Nephron (organoid): Measurements from ENCODE around the gene TGFA.

Experiments
- H3K27ac Mint-ChIP-seq, 3 experiments: 2 replicates each; pipeline ENCODE4 v1.8.0; 2020; ENCODE audit warnings: mixed read lengths in 3 of 3, mild to moderate bottlenecking in 2 of 3, moderate library complexity in 1 of 3
- H3K27me3 Mint-ChIP-seq: 2 replicates; pipeline ENCODE4 v1.8.0; 2021; ENCODE audit warnings: low read depth, mild to moderate bottlenecking, moderate library complexity, mixed read lengths
- H3K36me3 Mint-ChIP-seq: 2 replicates; pipeline ENCODE4 v1.8.0; 2020; ENCODE audit warnings: low read depth, mixed read lengths
- H3K4me1 Mint-ChIP-seq: 2 replicates; pipeline ENCODE4 v1.8.0; 2020; ENCODE audit warnings: mixed read lengths
- H3K4me3 Mint-ChIP-seq, 3 experiments: 2 replicates each; pipeline ENCODE4 v1.8.0; 2020; ENCODE audit warnings: mild to moderate bottlenecking in 3 of 3, mixed read lengths in 3 of 3, moderate library complexity in 2 of 3
- H3K9me3 Mint-ChIP-seq: 2 replicates; pipeline ENCODE4 v1.8.0; 2020; ENCODE audit warnings: mixed read lengths
- CTCF ChIP-seq, 3 experiments: fragments of 200-600 bp; sonication (generic); IDR thresholded peaks; one replicate each; pipeline ENCODE4 v1.5.0; 2021; ENCODE audit warnings: antibody characterized with exemption in 3 of 3; ENCODE audit not compliant: unreplicated experiment in 3 of 3

The TGFA gene

DNA sequence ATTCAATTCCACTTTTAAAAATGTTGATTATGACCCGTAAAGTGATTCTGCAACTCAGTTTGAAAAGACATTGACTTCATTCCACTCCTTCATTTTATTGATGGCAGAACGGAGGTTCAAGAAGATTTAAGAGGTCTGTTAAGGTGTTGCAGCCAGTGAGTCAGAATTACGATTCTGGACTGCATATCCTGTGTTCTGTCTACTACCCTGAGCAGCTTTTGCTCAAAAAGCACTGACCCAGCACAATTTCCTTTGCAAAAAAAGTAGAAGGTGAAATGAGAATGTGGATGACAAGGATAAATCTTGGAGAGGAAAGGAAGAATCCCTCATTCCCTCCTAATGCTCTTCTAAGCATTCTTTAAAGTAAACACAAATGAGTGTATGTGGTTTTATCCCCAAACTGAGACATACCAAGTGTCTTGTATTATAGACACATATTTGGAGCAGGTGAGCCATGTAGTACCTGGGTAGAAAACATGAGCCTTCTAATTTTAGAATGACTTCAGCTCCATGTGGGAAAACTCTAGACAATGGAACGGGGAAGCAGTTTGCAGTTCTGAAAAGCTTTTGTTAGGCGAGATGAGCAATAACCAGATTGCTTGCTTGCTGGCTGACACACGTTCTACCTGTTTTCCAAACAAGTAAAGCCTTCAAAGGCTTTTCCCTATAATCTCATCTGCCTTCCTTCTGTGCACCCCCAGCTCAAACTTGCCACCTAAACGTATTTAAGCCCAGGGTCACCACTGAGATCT, 44.7 kb downstream of the TGFA start:
- Mint-ChIP-seq H3K36me3 (no peaks in the 10 kb centered on the region), H3K27me3 (peaks cover 30% of the 10 kb centered on the region), H3K9me3 (no peaks in the 10 kb centered on the region), H3K4me3 (no peak overlapping the region), H3K4me1 (peaks cover 8% of the 10 kb centered on the region), H3K27ac (no peak overlapping the region)
- TF ChIP-seq CTCF (IDR thresholded peaks at IDR 0.05; ENCODE audit: unreplicated experiment in 3 of 3): no peak

DNA sequence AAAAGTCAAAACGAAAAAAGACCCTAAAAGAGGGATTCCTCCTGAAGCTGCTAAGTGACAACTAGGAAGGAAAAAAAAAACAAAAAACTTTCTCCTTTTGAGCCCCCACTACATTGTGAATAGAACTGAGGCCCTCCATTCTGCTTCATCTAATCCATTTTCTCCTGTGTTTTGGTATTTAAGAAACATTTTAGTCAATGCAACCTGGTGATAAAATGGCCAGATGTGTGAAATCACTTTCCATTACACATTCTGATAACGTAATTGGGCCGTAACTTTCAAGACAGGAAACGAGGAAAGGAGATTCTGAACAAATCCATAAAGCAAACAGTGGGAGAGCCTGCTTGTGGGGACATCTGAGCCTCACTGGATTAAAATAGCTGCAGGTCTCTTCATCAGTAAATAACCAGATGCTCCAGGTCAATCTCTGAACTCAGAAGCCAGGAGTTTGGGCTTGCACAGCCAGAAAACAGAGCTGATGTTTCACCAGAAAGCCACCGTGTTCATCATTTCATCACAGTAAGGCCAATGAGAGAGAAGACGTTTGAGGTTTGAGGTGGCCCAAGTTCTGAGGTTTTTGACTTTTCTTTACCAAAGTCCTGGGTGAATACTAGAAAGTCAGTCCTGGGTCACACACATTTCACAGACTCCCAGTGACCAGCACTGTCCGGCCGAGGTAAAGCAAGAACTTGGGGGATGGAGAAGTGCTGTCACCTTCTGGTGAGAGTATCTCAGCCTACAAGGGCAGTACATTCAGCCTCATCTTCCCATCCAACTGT, 47.8 kb downstream of the TGFA start:
- Mint-ChIP-seq H3K4me1 (no peaks in the 10 kb centered on the region), H3K27ac (no peak overlapping the region), H3K36me3 (no peaks in the 10 kb centered on the region), H3K9me3 (peaks cover 2% of the 10 kb centered on the region), H3K27me3 (peaks cover 20% of the 10 kb centered on the region), H3K4me3 (no peak overlapping the region)
- TF ChIP-seq CTCF (IDR thresholded peaks at IDR 0.05; ENCODE audit: unreplicated experiment in 3 of 3): no peak

- Mint-ChIP-seq H3K4me3 (no peak overlapping the region), H3K36me3 (no peaks in the 10 kb centered on the region), H3K9me3 (peaks cover 2% of the 10 kb centered on the region), H3K27ac (no peak overlapping the region), H3K4me1 (no peaks in the 10 kb centered on the region), H3K27me3 (peaks cover 20% of the 10 kb centered on the region)
- no peak for TF ChIP-seq CTCF (IDR thresholded peaks at IDR 0.05; ENCODE audit: unreplicated experiment in 3 of 3)
Observed at GRCh38 chr2:70504750-70505149, 48.9 kb downstream of the TGFA start.

GRCh38 chr2:70503896-70504295, 49.7 kb downstream of the TGFA start:
- no peaks in the 10 kb centered on the region for H3K36me3 Mint-ChIP-seq
- H3K4me3 Mint-ChIP-seq: no peak overlapping the region
- no peak for TF ChIP-seq CTCF (IDR thresholded peaks at IDR 0.05; ENCODE audit: unreplicated experiment in 3 of 3)
- peaks cover 19% of the 10 kb centered on the region for H3K27me3 Mint-ChIP-seq
- H3K4me1 Mint-ChIP-seq: no peaks in the 10 kb centered on the region
- peaks cover 2% of the 10 kb centered on the region for H3K9me3 Mint-ChIP-seq
- H3K27ac Mint-ChIP-seq: no peak overlapping the region

- H3K4me1 Mint-ChIP-seq: no peaks in the 10 kb centered on the region
- no peak overlapping the region for H3K27ac Mint-ChIP-seq
- no peak for TF ChIP-seq CTCF (IDR thresholded peaks at IDR 0.05; ENCODE audit: unreplicated experiment in 3 of 3)
Observed at GRCh38 chr2:70501728-70502127, 51.9 kb downstream of the TGFA start.

More at GRCh38 chr2:70501728-70502127, 51.9 kb downstream of the TGFA start:
- H3K36me3 Mint-ChIP-seq: no peaks in the 10 kb centered on the region
- peaks cover 22% of the 10 kb centered on the region for H3K27me3 Mint-ChIP-seq
- peaks cover 2% of the 10 kb centered on the region for H3K9me3 Mint-ChIP-seq
- no peak overlapping the region for H3K4me3 Mint-ChIP-seq
